A673 (cell line): ENCODE data around the gene GPNMB. TPM values are rescaled to one million over a fixed set of nuclear protein-coding genes. Genes with fewer than 3 reads are reported as not detected.

ENCODE experiments used
- BruUV-seq: library from RNA; stranded (reverse); fragments of 400-500 nt; replicated peaks from 2 replicates; lab custom pipeline; 2021; lab: Mats Ljungman, UMichigan
- CTCF ChIA-PET: fragments of 300-600 bp; sonication (Branson Sonifier 250); formaldehyde crosslinking; loops from one replicate; lab custom pipeline; 2022; ENCODE audit warnings: antibody characterized with exemption; lab: Charles Lee
- POLR2A ChIA-PET: fragments of 300-600 bp; sonication (Branson Sonifier 250); formaldehyde crosslinking; loops from one replicate; lab custom pipeline; 2022; ENCODE audit warnings: antibody characterized with exemption; ENCODE audit not compliant: low non-redundant PET; lab: Charles Lee
- DNase-seq: peaks from one replicate; pipeline ENCODE4 v3.0.0-alpha.2; 2015; ENCODE audit warnings: low spot score
- H3K27ac ChIP-seq: fragments of 200-600 bp; sonication (generic); 2 replicates; pipeline ENCODE4 v1.5.1; 2016; ENCODE audit warnings: mixed run types, low read depth, mild to moderate bottlenecking, mixed read lengths, antibody characterized with exemption, low read length; ENCODE audit not compliant: poor library complexity, severe bottlenecking
- H3K27me3 ChIP-seq: fragments of 200-600 bp; sonication (generic); replicated peaks from 2 replicates; pipeline ENCODE4 v1.6.1; 2017; ENCODE audit warnings: mixed run types, low read depth, mild to moderate bottlenecking, mixed read lengths, antibody characterized with exemption, low read length; ENCODE audit not compliant: insufficient read depth, poor library complexity
- H3K36me3 ChIP-seq: fragments of 200-600 bp; sonication (generic); 2 replicates; pipeline ENCODE4 v1.6.1; 2016; ENCODE audit warnings: mixed run types, mild to moderate bottlenecking, mixed read lengths, antibody characterized with exemption, low read length; ENCODE audit not compliant: insufficient read depth, poor library complexity, severe bottlenecking
- H3K4me1 ChIP-seq: fragments of 200-600 bp; sonication (generic); 2 replicates; pipeline ENCODE4 v1.6.1; 2017; ENCODE audit warnings: mixed run types, mild to moderate bottlenecking, mixed read lengths, antibody characterized with exemption, low read length; ENCODE audit not compliant: insufficient read depth, poor library complexity, severe bottlenecking
- H3K4me3 ChIP-seq: fragments of 200-600 bp; sonication (generic); 2 replicates; pipeline ENCODE4 v1.5.1; 2016; ENCODE audit warnings: low read depth, mixed run types, mild to moderate bottlenecking, mixed read lengths, low read length; ENCODE audit not compliant: poor library complexity, severe bottlenecking
- H3K9me3 ChIP-seq: fragments of 200-600 bp; sonication (generic); 2 replicates; pipeline ENCODE4 v1.6.1; 2016; ENCODE audit warnings: mixed run types, low read depth, mild to moderate bottlenecking, mixed read lengths, antibody characterized with exemption, low read length; ENCODE audit not compliant: poor library complexity, severe bottlenecking
- EZH2 ChIP-seq: fragments of 200-600 bp; sonication (generic); IDR thresholded peaks from 2 replicates; pipeline ENCODE4 v1.6.1; 2017; ENCODE audit warnings: borderline replicate concordance, low read depth, mild to moderate bottlenecking, mixed read lengths, antibody characterized with exemption, low read length; ENCODE audit not compliant: poor library complexity, severe bottlenecking
- intact Hi-C: fragments of 100-400 bp; cut with micrococcal nuclease; formaldehyde crosslinking; loops from one replicate; pipeline ENCODE4 v1.10.0; 2022; ENCODE audit not compliant: unreplicated experiment
- total RNA-seq: library from RNA; stranded (reverse); gene quantifications from 2 replicates; pipeline ENCODE4 v1.2.3, GENCODE V29; 2021
- TF ChIP-seq, protein P1 (sequence below): fragments of 300-800, 200-600 bp; sonication (generic); conservative IDR thresholded peaks from 2 replicates; pipeline ENCODE4 v1.5.1; 2017; ENCODE audit warnings: low read depth, mild to moderate bottlenecking, antibody characterized with exemption, low read length, moderate library complexity, mixed read lengths

GPNMB gene
- total RNA-seq, 1 experiment from 2014 or later, result 2.1 TPM

- BruUV-seq, result no TSS peak
- H3K4me1 ChIP-seq, result no peaks in the 10 kb centered on the region
- TF ChIP-seq EZH2, result no peak
- TF ChIP-seq, protein P1, sequence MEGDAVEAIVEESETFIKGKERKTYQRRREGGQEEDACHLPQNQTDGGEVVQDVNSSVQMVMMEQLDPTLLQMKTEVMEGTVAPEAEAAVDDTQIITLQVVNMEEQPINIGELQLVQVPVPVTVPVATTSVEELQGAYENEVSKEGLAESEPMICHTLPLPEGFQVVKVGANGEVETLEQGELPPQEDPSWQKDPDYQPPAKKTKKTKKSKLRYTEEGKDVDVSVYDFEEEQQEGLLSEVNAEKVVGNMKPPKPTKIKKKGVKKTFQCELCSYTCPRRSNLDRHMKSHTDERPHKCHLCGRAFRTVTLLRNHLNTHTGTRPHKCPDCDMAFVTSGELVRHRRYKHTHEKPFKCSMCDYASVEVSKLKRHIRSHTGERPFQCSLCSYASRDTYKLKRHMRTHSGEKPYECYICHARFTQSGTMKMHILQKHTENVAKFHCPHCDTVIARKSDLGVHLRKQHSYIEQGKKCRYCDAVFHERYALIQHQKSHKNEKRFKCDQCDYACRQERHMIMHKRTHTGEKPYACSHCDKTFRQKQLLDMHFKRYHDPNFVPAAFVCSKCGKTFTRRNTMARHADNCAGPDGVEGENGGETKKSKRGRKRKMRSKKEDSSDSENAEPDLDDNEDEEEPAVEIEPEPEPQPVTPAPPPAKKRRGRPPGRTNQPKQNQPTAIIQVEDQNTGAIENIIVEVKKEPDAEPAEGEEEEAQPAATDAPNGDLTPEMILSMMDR, result no peak
- intact Hi-C loops, result no loop called here
- DNase-seq, result no peak
- no peaks in the 10 kb centered on the region for H3K27me3 ChIP-seq
- no peaks in the 10 kb centered on the region for H3K36me3 ChIP-seq
- POLR2A ChIA-PET, result interaction anchor here (0.6 kb wide), 1 partner anchor 296 kb away, joined by 6 read pairs; no protein-coding TSS in a partner anchor
- CTCF ChIA-PET, result no interaction called here
- H3K4me3 ChIP-seq, result no peak overlapping the region
- no peaks in the 10 kb centered on the region for H3K9me3 ChIP-seq
- H3K27ac ChIP-seq, result no peak overlapping the region
These were observed 31.6 kb upstream of the GPNMB start for GRCh38 chr7:23214938-23215337.

GRCh38 chr7:23216021-23216420 is 30.6 kb upstream of the GPNMB start:
- no peak overlapping the region for H3K4me3 ChIP-seq
- no peak for DNase-seq
- POLR2A ChIA-PET, result no interaction called here
- no peak overlapping the region for H3K27ac ChIP-seq
- H3K27me3 ChIP-seq, result no peaks in the 10 kb centered on the region
- intact Hi-C loops, result no loop called here
- no peaks in the 10 kb centered on the region for H3K4me1 ChIP-seq
- no peaks in the 10 kb centered on the region for H3K9me3 ChIP-seq
- no peak for TF ChIP-seq EZH2
- TF ChIP-seq, protein P1, result no peak
- H3K36me3 ChIP-seq, result no peaks in the 10 kb centered on the region
- BruUV-seq, result no TSS peak
- CTCF ChIA-PET, result no interaction called here

DNA sequence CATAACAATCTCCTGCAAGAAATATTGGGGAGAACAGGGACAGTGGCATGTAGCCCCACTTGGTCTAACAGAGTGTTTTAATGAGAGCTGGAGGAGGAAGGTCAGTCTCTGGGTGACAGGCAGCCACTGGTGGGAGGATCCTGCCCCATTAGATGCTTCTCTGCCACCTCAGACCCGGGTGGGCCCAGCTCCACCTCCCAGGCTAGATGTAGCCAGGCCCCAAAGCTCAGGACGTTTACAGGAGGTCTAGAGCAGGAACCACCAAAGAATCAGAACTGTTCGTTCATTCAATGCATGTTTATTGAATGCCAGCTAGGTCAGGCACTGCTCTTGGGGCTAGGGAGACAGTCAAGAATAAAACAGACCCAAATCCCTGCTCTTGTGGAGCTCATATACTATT is 28.4 kb upstream of the GPNMB start:
- no TSS peak for BruUV-seq
- intact Hi-C loops, result no loop called here
- H3K36me3 ChIP-seq, result no peaks in the 10 kb centered on the region
- TF ChIP-seq, protein P1, result no peak
- no peak for TF ChIP-seq EZH2
- H3K4me3 ChIP-seq, result no peak overlapping the region
- ChIA-PET POLR2A (no interaction called here), CTCF (no interaction called here)
- H3K27me3 ChIP-seq, result no peaks in the 10 kb centered on the region
- H3K9me3 ChIP-seq, result no peaks in the 10 kb centered on the region
- no peak overlapping the region for H3K27ac ChIP-seq
- H3K4me1 ChIP-seq, result no peaks in the 10 kb centered on the region
- no peak for DNase-seq
